ENCODE results near the gene PTPN6.

- TF ChIP-seq CTCF (conservative IDR thresholded peaks at IDR 0.05; ENCODE audit: low read depth, low read length), result no peak
- TF ChIP-seq EZH2 (IDR thresholded peaks at IDR 0.05; ENCODE audit: borderline replicate concordance, low read depth, low read length, poor library complexity, severe bottlenecking), result no peak
Measured at GRCh38 chr12:6934110-6934509, 17.0 kb upstream of the PTPN6 start.

All from A673 (cell line).